ENCODE data around the gene EPS15.

DNA sequence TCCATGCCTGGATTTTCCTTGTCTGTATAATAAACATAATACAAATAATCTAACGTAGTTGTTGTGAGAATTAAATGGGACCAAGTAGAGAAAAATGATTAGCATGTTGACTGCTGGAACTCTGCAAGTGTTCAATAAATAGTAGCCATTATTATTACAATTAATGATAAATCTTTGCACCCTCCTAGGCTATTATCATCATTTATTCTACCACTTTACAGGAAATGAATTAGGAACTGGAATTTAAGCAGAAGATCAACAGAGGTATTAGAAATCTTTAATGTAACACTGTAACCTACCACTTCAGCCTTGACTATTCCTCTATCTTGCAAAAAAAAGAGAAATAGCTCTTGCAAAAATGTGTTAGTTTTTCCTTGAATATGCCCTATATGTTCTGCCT lies 126.8 kb downstream of the EPS15 start:
- TF ChIP-seq EP300 (IDR thresholded peaks at IDR 0.05), result no peak
- TF ChIP-seq, protein P1, sequence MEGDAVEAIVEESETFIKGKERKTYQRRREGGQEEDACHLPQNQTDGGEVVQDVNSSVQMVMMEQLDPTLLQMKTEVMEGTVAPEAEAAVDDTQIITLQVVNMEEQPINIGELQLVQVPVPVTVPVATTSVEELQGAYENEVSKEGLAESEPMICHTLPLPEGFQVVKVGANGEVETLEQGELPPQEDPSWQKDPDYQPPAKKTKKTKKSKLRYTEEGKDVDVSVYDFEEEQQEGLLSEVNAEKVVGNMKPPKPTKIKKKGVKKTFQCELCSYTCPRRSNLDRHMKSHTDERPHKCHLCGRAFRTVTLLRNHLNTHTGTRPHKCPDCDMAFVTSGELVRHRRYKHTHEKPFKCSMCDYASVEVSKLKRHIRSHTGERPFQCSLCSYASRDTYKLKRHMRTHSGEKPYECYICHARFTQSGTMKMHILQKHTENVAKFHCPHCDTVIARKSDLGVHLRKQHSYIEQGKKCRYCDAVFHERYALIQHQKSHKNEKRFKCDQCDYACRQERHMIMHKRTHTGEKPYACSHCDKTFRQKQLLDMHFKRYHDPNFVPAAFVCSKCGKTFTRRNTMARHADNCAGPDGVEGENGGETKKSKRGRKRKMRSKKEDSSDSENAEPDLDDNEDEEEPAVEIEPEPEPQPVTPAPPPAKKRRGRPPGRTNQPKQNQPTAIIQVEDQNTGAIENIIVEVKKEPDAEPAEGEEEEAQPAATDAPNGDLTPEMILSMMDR (IDR thresholded peaks at IDR 0.05), result no peak
- TF ChIP-seq POLR2A (IDR thresholded peaks at IDR 0.05; ENCODE audit: low read depth), result no peak
